Measurements from ENCODE around the gene KLRF1. TPM values are rescaled to one million over a fixed set of nuclear protein-coding genes. Genes with fewer than 3 reads are reported as not detected.

The KLRF1 gene
- total RNA-seq, 1 experiment from 2014 or later, result 1.1 TPM

GRCh38 chr12:9805883-9806282 lies 21.4 kb upstream of the KLRF1 start:
- DNase-seq (ENCODE audit: low read depth, low spot score), result no peak
- Histone ChIP-seq H3K4me3 (ENCODE audit: low read depth in 2 of 2, low read length in 2 of 2) (no peak overlapping the region), H3K27me3 (ENCODE audit: control insufficient read depth, insufficient read depth, low read length) (no peaks in the 10 kb centered on the region), H3K36me3 (ENCODE audit: control insufficient read depth, insufficient read depth, low read length) (no peaks in the 10 kb centered on the region), H3K27ac (ENCODE audit: low read length) (no peak overlapping the region), H3K9me3 (ENCODE audit: control insufficient read depth, insufficient read depth, low read depth, low read length) (no peaks in the 10 kb centered on the region), H3K4me1 (ENCODE audit: control insufficient read depth, insufficient read depth, low read length) (no peaks in the 10 kb centered on the region)
- TF ChIP-seq REST (IDR thresholded peaks at IDR 0.05; ENCODE audit: insufficient read depth in 1 of 2, low read depth in 2 of 2, low read length in 1 of 2) (no peak), POLR2AphosphoS5 (IDR thresholded peaks at IDR 0.05; ENCODE audit: low read depth, low read length) (no peak), CTCF (IDR thresholded peaks at IDR 0.05) (no peak), TCF7L2 (IDR thresholded peaks at IDR 0.05; ENCODE audit: low read depth, low read length) (no peak), SIN3A (IDR thresholded peaks at IDR 0.05; ENCODE audit: borderline replicate concordance, insufficient read depth, low read depth, low read length) (no peak)
- intact Hi-C loops (cut with micrococcal nuclease; ENCODE audit: unreplicated experiment) (no loop called here), in situ Hi-C loops (cut with HindIII; ENCODE audit: low pct_unique_long_range_greater_than_20kb, low sequenced_read_pairs) (no loop called here)
- ChIA-PET POLR2A (no interaction called here), CTCF (no interaction called here)
- BruUV-seq (replicated peaks), result no TSS peak
- no peak for ATAC-seq

- intact Hi-C loops (cut with micrococcal nuclease; ENCODE audit: unreplicated experiment), result no loop called here
- ATAC-seq, result no peak
- in situ Hi-C loops (cut with HindIII; ENCODE audit: low pct_unique_long_range_greater_than_20kb, low sequenced_read_pairs), result no loop called here
- ChIA-PET POLR2A (no interaction called here), CTCF (no interaction called here)
- Histone ChIP-seq H3K4me3 (ENCODE audit: low read depth in 2 of 2, low read length in 2 of 2) (no peak overlapping the region), H3K36me3 (ENCODE audit: control insufficient read depth, insufficient read depth, low read length) (no peaks in the 10 kb centered on the region), H3K4me1 (ENCODE audit: control insufficient read depth, insufficient read depth, low read length) (no peaks in the 10 kb centered on the region), H3K27me3 (ENCODE audit: control insufficient read depth, insufficient read depth, low read length) (no peaks in the 10 kb centered on the region), H3K9me3 (ENCODE audit: control insufficient read depth, insufficient read depth, low read depth, low read length) (no peaks in the 10 kb centered on the region), H3K27ac (ENCODE audit: low read length) (no peak overlapping the region)
- no TSS peak for BruUV-seq (replicated peaks)
- TF ChIP-seq REST (IDR thresholded peaks at IDR 0.05; ENCODE audit: insufficient read depth in 1 of 2, low read depth in 2 of 2, low read length in 1 of 2) (no peak), POLR2AphosphoS5 (IDR thresholded peaks at IDR 0.05; ENCODE audit: low read depth, low read length) (no peak), SIN3A (IDR thresholded peaks at IDR 0.05; ENCODE audit: borderline replicate concordance, insufficient read depth, low read depth, low read length) (no peak), TCF7L2 (IDR thresholded peaks at IDR 0.05; ENCODE audit: low read depth, low read length) (no peak), CTCF (IDR thresholded peaks at IDR 0.05) (no peak)
- no peak for DNase-seq (ENCODE audit: low read depth, low spot score)
These were observed 20.6 kb upstream of the KLRF1 start for GRCh38 chr12:9806714-9807113.
